HG02763 (cell line): ENCODE data around the gene MAPRE3.

Experiments used
- ATAC-seq: cut with Tn5 transposase; IDR thresholded peaks from one replicate; pipeline ENCODE4 v1.9.1; 2021; ENCODE audit warnings: mild to moderate bottlenecking, moderate library complexity; ENCODE audit not compliant: unreplicated experiment

MAPRE3 gene

DNA sequence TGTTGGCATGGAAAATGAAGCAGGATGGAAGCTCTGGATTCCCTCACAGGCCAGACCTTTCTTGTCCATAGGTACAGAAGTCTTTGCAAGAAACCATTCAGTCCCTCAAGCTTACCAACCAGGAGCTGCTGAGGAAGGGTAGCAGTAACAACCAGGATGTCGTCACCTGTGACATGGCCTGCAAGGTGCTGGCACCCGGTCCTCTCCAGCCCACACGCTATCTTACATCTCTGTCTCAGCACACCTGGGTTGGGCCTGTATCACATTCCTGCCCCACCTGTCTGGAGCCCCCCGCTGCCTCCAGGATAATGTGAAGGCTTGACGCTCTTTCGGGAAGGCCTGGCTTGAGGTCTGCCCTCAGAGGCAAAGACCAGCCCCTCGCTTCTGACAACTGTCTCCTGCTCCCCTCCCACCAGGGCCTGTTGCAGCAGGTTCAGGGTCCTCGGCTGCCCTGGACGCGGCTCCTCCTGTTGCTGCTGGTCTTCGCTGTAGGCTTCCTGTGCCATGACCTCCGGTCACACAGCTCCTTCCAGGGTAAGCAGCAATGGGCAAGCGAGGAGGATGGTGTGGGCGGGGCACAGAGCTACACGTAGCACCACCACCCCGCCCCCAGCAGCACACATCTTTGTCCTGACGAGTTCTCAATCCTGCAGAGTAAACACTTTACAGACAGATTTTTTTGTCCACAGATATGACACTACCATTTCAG lies 68.3 kb downstream of the MAPRE3 start:
- no peak for ATAC-seq

DNA sequence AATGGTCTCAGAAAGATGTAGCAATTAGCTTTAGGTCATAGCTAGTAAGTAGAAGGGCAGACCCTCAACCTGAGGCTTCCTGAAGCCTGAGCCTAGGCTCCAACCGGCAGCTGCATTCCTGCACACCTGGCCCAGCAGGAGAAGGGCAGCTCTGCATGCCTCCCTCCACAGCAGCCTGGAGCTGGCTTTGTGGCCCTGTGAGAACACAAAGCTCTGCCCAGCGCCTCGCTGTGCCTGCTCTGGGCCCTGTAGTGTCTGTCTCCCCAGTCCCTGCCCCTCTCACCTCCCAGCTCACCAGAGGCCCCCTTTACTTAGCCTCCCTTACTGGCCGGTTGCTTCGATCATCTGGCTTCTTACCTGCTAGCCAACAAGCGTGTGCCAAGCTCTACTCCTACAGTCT lies 69.0 kb downstream of the MAPRE3 start:
- ATAC-seq = no peak

DNA sequence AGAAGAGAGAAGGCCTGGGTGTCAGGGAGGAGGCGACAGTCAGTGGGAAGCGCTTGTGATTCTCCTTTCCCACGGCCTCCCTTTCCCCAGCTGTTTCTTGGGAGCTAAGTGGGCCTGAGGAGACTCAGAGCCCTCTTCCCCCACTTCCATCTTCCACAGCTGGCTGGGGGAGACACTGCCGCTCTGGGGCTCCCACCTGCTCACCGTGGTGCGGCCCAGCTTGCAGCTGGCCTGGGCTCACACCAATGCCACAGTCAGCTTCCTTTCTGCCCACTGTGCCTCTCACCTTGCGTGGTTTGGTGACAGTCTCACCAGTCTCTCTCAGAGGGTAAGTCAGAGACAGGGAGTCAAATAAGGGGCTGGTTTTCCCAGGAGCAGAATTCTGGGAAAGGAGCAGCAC lies 69.4 kb downstream of the MAPRE3 start:
- ATAC-seq = no peak

DNA sequence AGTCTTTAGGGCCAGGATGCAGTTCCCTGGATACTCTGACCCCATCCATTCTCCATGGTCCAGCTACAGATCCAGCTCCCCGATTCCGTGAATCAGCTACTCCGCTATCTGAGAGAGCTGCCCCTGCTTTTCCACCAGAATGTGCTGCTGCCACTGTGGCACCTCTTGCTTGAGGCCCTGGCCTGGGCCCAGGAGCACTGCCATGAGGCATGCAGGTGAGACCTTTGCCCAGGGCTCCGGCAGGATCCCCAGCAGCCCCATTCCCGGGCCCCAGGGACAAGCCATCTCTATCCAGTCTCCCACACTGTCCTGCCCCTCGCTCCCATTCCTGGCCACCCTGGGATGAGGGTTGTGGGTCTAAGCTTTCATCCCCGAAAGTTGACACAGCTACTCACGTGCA lies 69.8 kb downstream of the MAPRE3 start:
- ATAC-seq = no peak

GRCh38 chr2:27041752-27042151 lies 71.3 kb downstream of the MAPRE3 start:
- ATAC-seq = no peak

DNA sequence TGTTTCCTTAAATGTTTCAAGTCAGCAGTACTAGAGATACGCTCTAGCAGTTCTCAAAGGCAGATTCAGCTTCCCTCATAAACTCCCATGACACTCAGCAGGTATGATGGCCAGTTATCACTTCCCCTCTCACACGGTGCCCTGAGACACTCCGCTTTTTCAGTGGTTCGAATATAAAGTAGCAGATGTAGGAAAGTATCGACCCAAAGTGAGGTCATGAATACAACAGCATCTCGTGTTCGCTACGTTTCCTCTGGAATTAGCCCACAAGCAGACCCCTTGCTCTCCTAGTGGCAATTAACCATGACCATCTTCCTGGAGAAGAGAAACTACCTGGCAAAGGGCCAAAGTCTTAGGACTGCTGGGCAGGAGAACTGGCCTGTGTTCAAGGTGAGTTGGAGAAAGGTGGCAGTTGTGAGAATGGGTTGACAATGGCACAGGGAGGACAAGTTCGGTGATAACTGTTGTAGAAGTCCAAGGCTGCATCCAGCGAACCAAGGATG lies 71.8 kb downstream of the MAPRE3 start:
- no peak for ATAC-seq

DNA sequence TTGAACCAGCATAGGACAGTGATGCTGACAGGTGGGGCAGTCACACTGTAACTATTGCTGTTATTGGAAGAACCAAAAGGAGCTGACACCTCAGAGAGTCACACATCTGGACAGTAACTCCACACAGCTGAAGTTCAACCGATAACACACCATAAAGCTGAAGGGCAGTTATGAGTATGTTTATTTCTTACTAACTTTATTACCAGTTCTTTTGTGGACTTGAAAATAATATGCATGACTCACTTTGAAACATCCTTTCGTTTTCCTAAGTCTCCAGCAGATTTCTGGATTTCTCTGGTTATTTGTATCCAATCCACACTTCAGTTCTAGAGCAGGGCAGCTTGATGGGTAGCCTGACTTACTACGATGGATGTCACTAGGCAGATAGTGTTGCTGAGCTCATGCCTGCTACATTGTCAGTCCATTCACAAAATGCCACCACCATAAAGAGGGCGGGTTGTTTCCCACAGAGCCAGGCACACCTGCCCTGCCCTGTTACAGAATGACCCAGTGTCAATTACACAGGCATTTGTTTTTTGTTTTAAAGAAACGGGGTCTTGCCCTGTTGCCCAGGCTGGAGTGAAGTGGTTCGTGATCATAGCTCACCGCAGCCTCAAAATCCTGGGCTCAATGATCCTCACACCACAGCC lies 72.7 kb downstream of the MAPRE3 start:
- ATAC-seq = no peak

- ATAC-seq = no peak
These were observed 79.2 kb downstream of the MAPRE3 start for GRCh38 chr2:27049422-27050280.

GRCh38 chr2:27050281-27050995 lies 80.0 kb downstream of the MAPRE3 start:
- ATAC-seq = peak; percentile 52

GRCh38 chr2:27050996-27051901 lies 80.8 kb downstream of the MAPRE3 start, which contains the start of gene AGBL5:
AGBL5 (plus strand) TSS chr2:27051668; CDS start chr2:27052959, 1,291 bp downstream.
- peak; percentile 66 for ATAC-seq

DNA sequence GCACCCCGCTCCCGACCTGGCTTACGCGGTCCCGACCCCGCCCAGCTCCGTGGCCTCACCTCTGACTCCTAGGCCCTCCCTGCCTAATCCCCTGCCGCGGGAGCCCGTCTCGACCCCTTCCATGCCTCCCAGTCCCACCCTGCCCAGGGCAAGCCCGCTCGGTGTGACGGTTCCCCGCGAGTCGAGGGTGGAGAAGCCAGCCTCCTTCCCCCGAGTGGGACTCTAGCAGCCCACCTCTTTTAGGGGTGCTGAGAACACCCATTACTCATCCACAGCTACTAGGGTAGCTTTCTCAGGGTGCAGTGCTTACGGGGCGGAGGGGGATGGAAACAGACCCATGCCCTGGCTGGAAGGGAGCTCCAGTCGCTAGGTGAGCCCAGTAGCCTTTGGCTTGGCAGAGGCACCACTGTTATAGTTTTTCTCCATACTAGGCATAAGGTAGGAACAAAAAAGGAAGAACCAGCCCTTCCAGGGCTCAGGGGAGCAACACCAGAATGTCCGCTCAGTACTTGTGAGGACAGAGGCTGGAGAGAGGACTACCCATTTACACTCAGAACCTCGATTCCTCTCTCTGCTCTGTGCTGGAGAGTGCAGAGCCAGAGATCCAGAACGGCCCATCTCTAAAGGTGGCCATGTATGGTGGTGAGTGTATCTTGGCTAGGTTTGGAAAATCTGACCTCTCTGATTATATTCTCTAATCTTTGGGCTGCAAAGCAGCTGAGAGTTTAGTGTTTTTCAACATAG lies 81.6 kb downstream of the MAPRE3 start:
- peak; percentile 0 for ATAC-seq

DNA sequence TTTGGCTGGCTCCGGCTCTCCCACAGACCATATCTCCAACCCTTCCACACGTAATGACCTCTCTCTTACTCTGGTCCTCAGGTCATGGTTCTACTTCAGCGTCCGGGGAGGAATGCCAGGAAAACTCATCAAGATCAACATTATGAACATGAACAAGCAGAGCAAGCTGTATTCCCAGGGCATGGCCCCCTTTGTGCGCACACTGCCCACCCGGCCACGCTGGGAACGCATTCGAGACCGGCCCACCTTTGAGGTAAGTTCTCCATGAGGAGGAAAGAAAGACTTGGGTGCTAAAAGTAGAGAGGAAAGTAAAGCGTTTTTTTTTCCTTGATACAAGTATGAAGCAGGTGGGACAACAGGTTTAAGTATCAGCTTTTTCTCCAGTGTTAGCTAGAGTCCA lies 82.9 kb downstream of the MAPRE3 start:
- ATAC-seq = no peak

- ATAC-seq = no peak
These were observed 83.3 kb downstream of the MAPRE3 start for GRCh38 chr2:27053776-27054175.

DNA sequence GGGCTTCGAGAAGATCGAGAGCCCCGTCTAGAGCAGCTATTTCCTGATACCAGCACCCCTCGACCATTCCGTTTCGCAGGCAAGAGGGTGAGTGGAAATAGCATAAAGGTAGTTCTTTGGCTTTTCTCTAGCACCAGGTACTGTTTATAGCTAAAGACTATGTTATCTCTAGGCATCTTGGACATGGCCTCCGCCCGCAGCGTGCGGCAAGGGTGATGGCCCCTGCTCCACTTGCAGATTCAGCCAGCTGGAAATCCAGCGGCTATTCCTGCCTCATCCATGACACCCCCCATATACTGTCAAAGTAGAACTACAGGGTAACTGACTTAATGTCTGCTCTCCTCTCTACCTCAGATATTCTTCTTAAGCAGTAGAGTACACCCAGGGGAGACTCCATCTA lies 84.3 kb downstream of the MAPRE3 start:
- no peak for ATAC-seq

DNA sequence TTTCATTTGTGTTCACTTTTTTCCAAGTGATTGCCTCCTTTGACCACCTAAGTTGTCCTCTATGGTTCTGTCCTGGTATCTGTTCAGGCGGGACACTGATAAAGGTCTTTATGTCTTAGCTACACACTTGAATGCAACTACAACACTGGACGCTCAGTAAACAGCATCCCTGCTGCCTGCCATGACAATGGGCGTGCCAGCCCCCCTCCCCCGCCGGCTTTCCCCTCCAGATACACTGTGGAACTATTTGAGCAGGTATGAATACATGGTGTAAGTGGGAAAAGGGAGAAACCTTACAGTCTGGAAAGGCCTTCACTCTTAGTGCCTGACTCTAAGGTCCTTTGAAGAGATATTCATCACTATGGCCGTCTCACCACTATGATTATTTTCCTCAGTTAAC lies 86.7 kb downstream of the MAPRE3 start:
- no peak for ATAC-seq

GRCh38 chr2:27058210-27058609 lies 87.8 kb downstream of the MAPRE3 start:
- no peak for ATAC-seq

DNA sequence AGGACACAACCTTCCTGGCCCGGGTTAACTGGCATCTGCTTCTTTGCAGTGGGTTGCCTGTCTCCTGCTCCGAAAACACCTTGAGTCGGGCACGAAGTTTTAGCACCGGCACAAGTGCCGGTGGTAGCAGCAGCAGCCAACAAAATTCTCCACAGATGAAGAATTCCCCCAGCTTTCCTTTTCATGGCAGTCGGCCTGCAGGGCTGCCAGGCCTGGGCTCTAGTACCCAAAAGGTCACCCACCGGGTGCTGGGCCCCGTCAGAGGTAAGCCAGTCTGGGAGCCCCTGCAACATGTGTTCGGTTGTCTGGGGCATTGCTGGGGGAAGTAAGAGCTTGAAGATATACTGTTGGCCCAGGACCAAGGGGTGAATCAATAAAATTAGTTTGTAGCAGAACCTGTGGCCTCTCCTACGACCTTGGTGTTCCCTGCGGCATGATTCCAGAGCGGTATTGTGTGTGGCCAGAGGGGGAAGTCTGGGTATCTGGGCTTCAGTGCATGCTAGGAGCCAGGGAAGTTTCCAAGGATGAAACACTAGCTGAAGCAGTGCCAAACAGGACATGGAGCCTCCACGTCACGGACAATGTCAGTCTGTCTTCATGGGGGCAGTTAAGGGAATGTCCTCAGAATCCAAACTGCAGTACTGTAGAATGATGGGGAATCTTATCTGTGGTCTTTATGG lies 88.8 kb downstream of the MAPRE3 start:
- no peak for ATAC-seq

- ATAC-seq = no peak
These were observed 89.9 kb downstream of the MAPRE3 start for GRCh38 chr2:27060323-27060722.

DNA sequence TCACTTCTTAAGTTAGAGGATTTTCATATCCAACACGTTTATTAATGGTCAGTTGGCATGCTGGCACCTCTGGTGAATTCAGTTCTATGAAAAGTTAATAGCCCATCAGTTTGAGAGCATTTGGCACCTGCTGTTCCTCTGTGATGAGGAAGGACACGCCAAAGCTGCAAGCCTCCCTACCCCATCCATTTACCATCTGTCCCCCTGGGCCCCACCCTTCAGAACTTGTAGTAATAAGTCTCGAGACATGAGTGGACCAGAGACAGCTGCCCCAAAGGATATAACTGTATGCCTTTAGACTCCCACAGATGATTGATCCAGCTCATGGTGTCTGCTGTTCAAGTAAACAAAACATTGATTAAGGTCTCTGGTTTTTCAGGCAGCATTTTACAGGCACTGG lies 94.7 kb downstream of the MAPRE3 start:
- no peak for ATAC-seq
